Measurements from ENCODE around the gene BCORL1. TPM values are rescaled to one million over a fixed set of nuclear protein-coding genes. Genes with fewer than 3 reads are reported as not detected.

Gene BCORL1
- total RNA-seq, 1 experiment from 2014 or later = 4.0 TPM

GRCh38 chrX:130091980-130092522 lies 109.6 kb downstream of the BCORL1 start:
- no peak for DNase-seq (ENCODE audit: low read depth)

- DNase-seq (ENCODE audit: low read depth) = peak; percentile 34
These were observed 110.8 kb downstream of the BCORL1 start for GRCh38 chrX:130093271-130093670.

- no peak for DNase-seq (ENCODE audit: low read depth)
These were observed 112.3 kb downstream of the BCORL1 start for GRCh38 chrX:130094696-130095095.

- DNase-seq (ENCODE audit: low read depth) = no peak
These were observed 113.0 kb downstream of the BCORL1 start for GRCh38 chrX:130095249-130096030.

GRCh38 chrX:130097507-130098209 lies 115.2 kb downstream of the BCORL1 start:
- DNase-seq (ENCODE audit: low read depth) = no peak

- DNase-seq (ENCODE audit: low read depth) = no peak
These were observed 115.7 kb downstream of the BCORL1 start for GRCh38 chrX:130098210-130098552.

GRCh38 chrX:130100180-130100579 lies 117.7 kb downstream of the BCORL1 start:
- peak; percentile 59 for DNase-seq (ENCODE audit: low read depth)

- no peak for DNase-seq (ENCODE audit: low read depth)
These were observed 121.2 kb downstream of the BCORL1 start for GRCh38 chrX:130103605-130104004.

- no peak for DNase-seq (ENCODE audit: low read depth)
These were observed 122.8 kb downstream of the BCORL1 start for GRCh38 chrX:130105244-130105643.

GRCh38 chrX:130106071-130106470 lies 123.6 kb downstream of the BCORL1 start:
- peak; percentile 52 for DNase-seq (ENCODE audit: low read depth)

Other genes with a start within 250 kb of the BCORL1 start
- not detected in 2 replicates for gene XPNPEP2, start 243.7 kb upstream of the BCORL1 start, total RNA-seq (2014; rRNA removed; shearing (Covaris generic))
- gene SASH3, start 202.7 kb upstream of the BCORL1 start, total RNA-seq (2014; rRNA removed; shearing (Covaris generic)) = not detected in 2 replicates
- gene ZDHHC9, start 138.7 kb upstream of the BCORL1 start, total RNA-seq (2014; rRNA removed; shearing (Covaris generic)) = 44.1 and 52.3 TPM in 2 replicates
- 16.9 and 37.5 TPM in 2 replicates for gene UTP14A, start 76.5 kb upstream of the BCORL1 start, total RNA-seq (2014; rRNA removed; shearing (Covaris generic))
- 39.9 and 58.7 TPM in 2 replicates for gene ELF4, start 127.9 kb downstream of the BCORL1 start, total RNA-seq (2014; rRNA removed; shearing (Covaris generic))
- gene AIFM1, start 183.2 kb downstream of the BCORL1 start, total RNA-seq (2014; rRNA removed; shearing (Covaris generic)) = 39.0 and 69.2 TPM in 2 replicates
- gene RAB33A, start 189.3 kb downstream of the BCORL1 start, total RNA-seq (2014; rRNA removed; shearing (Covaris generic)) = 0.42 and 1.1 TPM in 2 replicates